HepG2 (cell line): Measurements from ENCODE around the gene TWF1. TPM values are rescaled to one million over a fixed set of nuclear protein-coding genes. Genes with fewer than 3 reads are reported as not detected.

Experiments used
- polyA plus RNA-seq, 8 experiments: library from polyadenylated mRNA; depleted of rRNA in 3 of 8; stranded (reverse) in 7 of 8; unstranded in 1 of 8; fragments of >200 nt; fragmentation: Illumina TruSeq in 4 of 8; extraction: Trizol in 4 of 8; gene quantifications; 2 replicates each; pipeline versions ENCODE4 v1.2.1 to v1.2.3, GENCODE V29; 2011 to 2016; ENCODE audit warnings: low read depth in 4 of 8, missing spikeins in 1 of 8, mixed read lengths in 1 of 8; ENCODE audit not compliant: insufficient read depth in 1 of 8
- total RNA-seq, 5 experiments: library from RNA; depleted of rRNA; stranded (reverse); fragments of >200 nt; fragmentation: Illumina TruSeq; extraction: Trizol; gene quantifications; 2 replicates each; pipeline ENCODE4 v1.2.3, GENCODE V29; 2016; ENCODE audit warnings: low read depth in 1 of 5
- TF ChIP-seq, protein P1 (sequence below), 2 experiments: fragments of 450-650 bp in 1 of 2; sonication (generic) in 1 of 2; formaldehyde crosslinking in 1 of 2; IDR thresholded peaks; 2 replicates each; pipeline versions ENCODE4 v1.6.1 to v1.8.0; 2016 to 2022; ENCODE audit warnings: antibody characterized with exemption in 1 of 2, mild to moderate bottlenecking in 1 of 2, missing genetic modification reagents in 1 of 2

TWF1 gene
- total and polyA plus RNA-seq, 2 of the 13 experiments (the other 11 are each of a cell fraction or from before 2014, with no cell fraction given) = 32.3 to 85.5 TPM

DNA sequence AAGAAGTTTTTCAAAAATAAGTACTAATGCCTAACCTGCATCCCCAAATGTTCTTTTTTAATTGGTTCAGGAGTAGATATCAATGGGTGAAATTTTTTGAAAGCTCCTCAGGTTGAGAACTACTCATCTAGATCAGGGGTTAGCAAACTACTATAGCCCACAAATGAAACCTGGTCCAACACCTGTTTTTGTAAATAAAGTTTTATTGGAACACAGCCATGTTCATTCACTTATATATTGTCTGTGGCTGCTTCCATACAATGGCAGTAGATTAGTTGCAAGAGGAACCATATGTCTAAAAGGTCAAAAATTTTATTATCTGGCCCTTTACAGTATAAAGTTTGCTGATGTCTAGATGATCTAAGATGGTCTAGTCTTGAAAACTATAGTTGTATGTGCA is 61.3 kb downstream of the TWF1 start (continued):
- TF ChIP-seq, protein P1, sequence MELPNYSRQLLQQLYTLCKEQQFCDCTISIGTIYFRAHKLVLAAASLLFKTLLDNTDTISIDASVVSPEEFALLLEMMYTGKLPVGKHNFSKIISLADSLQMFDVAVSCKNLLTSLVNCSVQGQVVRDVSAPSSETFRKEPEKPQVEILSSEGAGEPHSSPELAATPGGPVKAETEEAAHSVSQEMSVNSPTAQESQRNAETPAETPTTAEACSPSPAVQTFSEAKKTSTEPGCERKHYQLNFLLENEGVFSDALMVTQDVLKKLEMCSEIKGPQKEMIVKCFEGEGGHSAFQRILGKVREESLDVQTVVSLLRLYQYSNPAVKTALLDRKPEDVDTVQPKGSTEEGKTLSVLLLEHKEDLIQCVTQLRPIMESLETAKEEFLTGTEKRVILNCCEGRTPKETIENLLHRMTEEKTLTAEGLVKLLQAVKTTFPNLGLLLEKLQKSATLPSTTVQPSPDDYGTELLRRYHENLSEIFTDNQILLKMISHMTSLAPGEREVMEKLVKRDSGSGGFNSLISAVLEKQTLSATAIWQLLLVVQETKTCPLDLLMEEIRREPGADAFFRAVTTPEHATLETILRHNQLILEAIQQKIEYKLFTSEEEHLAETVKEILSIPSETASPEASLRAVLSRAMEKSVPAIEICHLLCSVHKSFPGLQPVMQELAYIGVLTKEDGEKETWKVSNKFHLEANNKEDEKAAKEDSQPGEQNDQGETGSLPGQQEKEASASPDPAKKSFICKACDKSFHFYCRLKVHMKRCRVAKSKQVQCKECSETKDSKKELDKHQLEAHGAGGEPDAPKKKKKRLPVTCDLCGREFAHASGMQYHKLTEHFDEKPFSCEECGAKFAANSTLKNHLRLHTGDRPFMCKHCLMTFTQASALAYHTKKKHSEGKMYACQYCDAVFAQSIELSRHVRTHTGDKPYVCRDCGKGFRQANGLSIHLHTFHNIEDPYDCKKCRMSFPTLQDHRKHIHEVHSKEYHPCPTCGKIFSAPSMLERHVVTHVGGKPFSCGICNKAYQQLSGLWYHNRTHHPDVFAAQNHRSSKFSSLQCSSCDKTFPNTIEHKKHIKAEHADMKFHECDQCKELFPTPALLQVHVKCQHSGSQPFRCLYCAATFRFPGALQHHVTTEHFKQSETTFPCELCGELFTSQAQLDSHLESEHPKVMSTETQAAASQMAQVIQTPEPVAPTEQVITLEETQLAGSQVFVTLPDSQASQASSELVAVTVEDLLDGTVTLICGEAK (IDR thresholded peaks at IDR 0.05) = peak; percentile 41; the same call in 1 of the 2 replicates
- TF ChIP-seq, protein P1 (CRISPR knock-in tag; IDR thresholded peaks at IDR 0.05) = peak; percentile 29; the same call in 1 of the 2 replicates

Other genes starting within 250 kb of the TWF1 start
- gene PUS7L, start 47.5 kb downstream of the TWF1 start, total RNA-seq (2016; rRNA removed; fragmentation: Illumina TruSeq; extraction: Trizol) = 37.6 and 92.7 TPM in 2 replicates
- gene PUS7L, start 47.5 kb downstream of the TWF1 start, polyA plus RNA-seq (2011; rRNA removed) = 5.9 and 6.5 TPM in 2 replicates
- 7.1 and 8.4 TPM in 2 replicates for gene IRAK4, start 47.4 kb downstream of the TWF1 start, total RNA-seq (2016; rRNA removed; fragmentation: Illumina TruSeq; extraction: Trizol)
- gene IRAK4, start 47.4 kb downstream of the TWF1 start, polyA plus RNA-seq (2011; rRNA removed) = 5.6 and 6.6 TPM in 2 replicates
- gene TMEM117, start 29.8 kb upstream of the TWF1 start, total RNA-seq (2016; rRNA removed; fragmentation: Illumina TruSeq; extraction: Trizol) = 6.5 and 8.5 TPM in 2 replicates
- gene TMEM117, start 29.8 kb upstream of the TWF1 start, polyA plus RNA-seq (2011; rRNA removed) = 2.8 and 3.6 TPM in 2 replicates